NCI-H748 (cell line): ENCODE data around the gene IDH3A.

Source experiments
- DNase-seq: peaks from one replicate; lab custom pipeline; 2025; ENCODE audit not compliant: unreplicated experiment; lab: John Stamatoyannopoulos, UW

Gene IDH3A

DNA sequence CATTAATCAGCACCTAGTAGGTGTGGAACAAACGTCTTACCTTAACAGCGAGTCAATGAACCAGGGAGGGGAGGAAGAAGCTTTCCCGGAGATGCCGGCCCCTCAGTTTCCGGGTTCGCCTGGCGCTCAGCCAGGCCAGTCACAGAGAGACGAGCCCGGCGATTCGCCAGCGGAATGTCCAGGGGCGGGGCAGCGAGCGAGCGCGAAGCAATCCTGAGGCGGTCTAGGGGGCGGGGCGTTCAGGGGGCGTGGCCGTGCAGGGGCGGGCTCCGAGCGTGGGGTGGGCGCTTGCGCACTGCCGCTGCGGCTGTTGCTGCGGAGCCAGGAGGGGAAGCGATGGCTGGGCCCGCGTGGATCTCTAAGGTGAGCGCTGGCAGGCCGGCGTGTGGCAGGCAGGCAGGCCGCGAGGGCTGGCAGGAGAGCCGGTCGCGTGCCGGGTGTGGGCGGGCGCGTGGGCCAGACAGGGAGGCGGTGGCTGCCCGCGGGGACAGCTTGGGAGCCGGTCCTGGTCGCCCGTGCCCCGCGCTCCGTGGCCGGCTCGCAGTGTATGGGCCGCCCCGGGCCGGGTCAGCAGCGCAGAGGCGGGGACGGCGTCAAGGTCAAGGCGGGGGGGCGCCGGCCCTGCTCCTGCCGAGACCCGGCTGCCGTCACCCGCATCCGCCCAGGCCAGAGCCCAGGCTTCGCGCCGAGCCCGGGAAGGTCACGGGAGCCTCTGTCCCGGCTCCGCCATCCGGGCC lies at the start of gene IDH3A:
TSS of gene IDH3A (plus strand) at position 295 of the 737 bp plus-strand sequence. CDS start at position 337, 42 bp downstream.
- peak; percentile 95 for DNase-seq

DNA sequence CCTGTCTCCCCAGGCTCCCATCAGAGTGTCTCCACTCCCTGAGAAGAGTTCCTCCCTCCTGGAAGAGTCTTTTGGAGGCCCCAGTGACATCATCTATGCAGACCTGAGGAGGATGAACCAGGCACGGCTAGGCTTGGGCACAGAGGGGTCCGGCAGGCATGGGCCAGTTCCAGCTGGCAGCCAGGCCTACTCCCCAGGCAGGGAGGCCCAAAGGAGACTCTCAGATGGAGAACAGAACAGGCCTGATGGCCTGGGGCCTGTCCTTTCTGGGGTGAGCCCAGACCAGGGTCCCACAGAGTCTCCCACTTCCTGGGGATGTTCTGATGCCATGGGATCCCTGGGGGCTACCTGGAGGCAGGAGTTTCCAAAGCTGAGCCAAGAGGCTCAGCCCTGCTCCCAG lies 48.3 kb upstream of the IDH3A start:
- no peak for DNase-seq

DNA sequence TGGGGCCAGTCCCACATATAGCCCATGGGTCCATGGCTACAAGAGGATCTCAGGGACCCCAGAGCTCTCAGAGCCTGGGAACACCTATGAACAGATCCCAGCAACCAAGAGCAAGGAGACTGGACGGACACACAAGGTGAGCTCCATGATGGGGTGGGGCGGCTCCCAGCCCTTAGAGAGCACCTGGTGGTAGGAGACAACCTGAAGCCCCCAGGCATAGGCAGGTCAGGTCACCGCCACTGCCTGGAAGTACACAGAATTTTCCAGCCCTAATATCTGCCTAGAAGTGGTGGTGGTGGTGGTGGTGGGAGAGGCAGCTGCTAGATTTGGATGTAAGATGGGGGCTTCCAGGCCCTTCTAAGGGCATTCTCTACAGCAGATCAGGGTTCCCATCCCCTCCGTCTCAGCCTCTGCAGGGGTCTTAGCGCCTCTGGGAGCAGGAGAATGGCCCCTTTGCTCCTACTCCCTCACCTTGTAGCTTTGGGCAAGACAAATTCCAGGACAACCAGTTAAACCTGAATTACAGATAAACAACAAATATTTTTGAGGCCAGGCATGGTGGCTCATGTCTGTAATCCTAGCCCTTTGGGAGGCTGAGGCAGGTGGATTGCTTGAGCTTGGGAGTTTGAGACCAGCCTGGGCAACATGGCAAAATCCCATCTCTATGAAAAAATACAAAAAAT lies 47.6 kb upstream of the IDH3A start:
- no peak for DNase-seq

DNA sequence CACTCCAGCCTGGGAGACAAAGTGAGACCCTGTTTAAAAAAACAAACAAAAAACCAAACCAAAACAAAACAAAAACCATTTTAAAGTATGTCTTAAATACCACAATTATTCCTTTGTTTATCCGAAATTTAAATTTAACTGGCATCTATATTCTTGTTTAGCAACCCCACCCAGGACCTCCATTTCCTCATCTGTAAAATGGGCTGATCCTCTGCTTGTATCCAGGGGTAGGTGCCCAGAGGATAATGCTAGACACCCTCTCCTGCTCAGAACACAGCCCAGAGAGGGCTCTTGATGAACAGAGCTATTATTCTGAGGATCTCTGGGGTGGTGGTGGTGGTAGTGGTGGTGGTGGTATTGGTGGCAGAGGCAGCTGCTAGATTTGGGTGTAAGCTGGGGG lies 47.0 kb upstream of the IDH3A start:
- DNase-seq = no peak

DNA sequence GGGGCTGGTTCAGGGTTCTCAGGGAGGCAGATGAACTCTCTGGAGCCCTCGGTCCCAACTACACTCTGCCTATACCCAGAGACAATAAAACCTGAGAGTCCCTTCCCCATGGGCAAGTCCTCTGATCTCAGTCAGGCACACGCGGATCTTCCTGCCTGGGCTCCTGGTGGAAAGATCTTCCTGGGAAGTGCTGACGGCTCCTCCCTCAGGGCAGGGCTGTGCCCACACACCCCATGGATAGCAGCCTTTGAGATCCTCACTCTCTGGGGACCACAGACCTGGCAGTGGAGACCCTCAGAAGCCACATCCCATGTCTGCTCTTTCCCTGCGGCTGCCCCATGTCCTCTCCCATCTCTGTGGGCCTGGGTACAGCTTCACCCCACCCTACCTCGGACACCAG lies 46.4 kb upstream of the IDH3A start:
- no peak for DNase-seq

DNA sequence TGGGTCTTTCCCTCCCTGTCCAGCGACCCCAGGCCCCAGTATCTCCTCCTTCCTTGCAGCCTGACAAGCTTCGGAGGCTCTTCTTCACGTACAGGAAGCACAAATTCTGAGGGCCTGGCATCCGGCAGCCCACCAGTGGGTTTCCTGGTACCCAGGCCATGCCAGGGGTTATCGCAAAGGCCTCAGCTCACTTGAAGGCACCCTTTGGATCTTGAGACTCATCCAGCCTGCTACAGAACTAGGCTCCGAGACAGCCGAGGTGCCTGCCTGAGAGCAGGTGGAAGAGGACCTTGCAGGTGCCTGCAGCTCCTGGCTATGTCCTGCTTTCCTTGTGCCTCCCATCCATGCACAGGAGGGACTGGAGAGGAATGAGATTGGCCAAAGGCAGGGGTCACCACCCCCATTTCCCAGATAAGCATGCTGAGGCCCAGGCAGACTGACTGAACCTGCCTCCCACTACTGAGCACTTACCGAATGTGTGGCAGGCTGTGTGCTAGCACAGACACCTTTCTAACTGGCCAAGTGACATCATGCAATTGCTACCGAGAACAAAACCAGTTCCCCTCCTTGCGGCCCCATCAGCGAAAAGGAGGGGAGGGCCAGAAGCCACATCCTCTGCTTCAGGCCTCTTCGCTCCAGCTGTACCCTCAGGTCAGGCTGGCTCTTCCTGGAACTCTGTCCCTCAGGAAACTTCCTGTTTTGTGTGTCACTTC lies 45.6 kb upstream of the IDH3A start:
- DNase-seq = no peak

DNA sequence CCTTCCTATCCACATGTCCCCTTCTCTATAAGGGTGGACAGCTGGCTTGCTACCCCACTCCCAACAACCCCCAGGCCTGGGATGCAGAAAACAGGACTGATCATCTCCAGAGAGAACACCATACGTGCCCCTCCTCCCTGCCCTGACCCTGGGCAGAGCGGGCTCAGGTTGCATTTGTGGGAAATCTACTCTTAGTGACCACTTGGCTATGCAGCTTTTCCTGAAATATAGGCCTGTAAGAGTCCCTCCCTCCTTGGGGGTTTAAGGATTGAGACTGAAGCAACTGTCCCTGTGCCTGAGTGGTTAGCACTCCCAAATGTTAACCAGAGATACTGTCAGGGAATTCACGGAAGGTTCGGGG lies 45.1 kb upstream of the IDH3A start:
- DNase-seq = no peak

DNA sequence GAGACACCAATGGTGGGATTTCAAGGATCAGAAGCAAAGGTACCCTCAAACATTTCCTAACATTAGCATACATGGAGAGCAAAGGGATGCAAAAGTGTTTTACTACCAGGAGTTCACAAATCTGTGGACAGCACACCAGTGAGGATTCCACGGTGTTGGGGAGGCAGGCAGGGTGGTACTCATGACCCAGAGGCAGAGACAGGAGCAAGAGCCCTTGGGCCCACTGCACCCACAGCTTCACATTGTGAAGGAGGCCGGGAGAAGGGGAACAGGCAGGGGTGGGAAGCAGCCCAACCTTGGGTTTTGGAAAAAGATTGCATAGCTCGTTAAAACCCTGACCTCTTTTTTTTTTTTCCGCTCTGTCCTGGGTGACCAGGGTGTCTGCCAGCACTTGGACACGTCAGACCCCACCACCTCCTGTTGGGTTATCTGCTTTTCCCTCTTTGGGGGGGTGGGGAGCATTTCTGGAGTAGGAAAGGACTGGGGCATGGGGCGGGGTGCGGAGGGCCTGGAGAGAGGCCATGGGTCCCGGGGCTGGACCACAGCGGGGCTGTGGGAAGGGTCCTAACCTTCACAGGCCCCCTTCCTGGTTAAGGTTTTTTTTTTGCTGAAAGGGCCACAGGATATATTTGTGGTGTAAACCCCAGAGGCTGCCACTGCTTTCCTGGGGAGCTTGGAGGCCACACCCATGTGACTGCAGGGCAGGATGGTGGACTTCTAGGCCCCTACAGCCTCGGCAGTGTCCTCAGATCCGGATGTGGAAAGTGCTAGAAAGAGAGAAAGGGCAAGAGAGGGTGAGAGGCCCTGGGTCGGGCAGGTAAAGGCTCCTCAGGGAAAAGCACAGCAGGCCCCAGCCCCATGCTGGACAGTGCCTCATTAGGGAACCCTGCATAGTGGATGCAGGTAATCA lies 44.3 kb upstream of the IDH3A start:
- DNase-seq = no peak

DNA sequence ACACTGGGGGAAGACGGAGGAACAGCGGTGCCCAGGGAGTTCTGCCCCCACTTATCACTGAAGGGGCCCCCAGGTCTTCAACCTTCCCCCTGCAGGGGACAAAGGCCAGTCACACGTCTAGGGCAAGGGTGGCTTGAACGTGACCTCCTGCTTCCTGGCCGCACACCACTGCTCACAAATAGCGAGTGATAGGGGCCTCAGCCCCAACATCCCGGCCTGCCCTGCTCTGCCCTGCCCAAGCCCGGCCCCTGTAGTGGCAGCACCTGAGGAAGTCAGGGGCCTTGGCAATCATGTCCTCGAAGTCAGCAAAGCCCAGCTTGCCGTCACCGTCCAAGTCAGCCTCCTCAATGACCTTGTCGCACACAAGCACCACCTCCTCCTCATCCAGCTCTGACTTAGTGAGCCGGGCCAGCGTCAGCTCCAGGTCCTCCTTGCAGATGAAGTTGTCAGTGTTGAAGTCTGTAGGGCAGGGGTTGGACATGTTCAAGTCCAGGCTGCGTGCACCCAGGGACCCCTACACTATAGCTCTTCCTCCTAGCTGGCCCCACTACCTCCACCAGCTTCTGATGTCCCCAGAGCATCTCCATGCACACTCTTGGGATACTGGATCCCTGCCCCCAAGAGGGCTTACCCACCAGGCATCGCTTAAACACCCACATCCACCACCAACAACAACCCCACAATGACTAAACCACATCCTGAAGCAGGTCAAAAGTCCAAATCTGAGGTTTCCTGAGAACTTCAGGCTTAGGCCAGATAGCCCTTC lies 43.5 kb upstream of the IDH3A start:
- DNase-seq = no peak

DNA sequence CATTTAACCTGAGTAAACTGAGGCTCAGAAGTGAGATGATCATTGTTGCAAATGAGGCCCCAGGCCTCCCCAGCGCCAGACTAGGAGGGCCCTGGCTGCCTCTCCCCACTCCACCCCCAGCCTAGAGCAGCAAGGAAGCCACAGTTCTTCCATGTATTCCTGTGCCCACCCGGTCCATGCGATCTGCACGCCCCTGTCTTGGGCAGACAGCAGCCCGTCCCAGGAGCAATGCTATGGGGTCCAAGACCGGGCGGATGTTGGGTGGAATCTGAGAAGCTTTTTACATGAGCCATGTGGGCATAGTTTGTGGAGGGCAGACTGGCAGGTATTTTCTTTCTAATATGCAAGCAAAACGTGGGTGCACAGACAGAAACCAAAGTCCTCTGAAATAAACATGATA lies 41.7 kb upstream of the IDH3A start:
- no peak for DNase-seq

DNA sequence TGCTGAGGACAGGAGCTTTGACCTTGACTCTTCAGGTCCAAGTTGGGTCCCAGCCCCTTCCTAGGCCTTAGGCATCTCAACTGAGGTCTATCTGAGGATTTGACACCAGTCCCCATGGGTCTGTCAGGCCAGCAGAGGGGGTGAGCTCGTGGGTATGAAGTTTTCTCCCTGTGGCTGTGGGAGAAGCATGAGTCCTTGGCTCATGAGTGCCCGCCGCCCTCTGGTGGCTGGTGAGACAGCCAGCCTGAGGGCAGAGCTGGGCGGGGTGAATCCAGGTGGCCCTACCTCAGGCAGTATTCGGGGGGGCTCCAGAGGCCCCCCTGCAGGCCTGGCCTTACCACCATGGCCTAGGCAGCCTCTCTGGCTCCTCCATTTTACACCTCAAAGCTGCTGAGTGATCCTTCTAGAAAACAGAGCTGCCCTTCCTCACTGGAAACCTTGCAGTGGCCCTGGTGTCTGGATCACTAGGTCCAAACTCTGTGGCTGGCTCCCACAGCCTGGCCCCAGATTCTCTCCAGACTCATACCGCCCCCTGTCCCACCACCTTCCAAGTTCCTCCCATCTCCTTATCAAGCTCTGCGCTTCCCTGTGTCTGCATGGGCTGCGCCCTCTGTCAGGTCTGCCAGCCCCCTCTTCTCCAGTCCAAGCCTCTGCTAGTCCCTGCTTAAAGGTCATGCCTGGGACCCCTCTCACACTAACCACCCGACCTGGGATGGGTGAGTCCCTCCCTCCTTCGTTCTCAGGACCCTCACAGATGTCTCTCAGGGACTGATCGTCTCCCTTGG lies 40.7 kb upstream of the IDH3A start:
- peak; percentile 66 for DNase-seq

DNA sequence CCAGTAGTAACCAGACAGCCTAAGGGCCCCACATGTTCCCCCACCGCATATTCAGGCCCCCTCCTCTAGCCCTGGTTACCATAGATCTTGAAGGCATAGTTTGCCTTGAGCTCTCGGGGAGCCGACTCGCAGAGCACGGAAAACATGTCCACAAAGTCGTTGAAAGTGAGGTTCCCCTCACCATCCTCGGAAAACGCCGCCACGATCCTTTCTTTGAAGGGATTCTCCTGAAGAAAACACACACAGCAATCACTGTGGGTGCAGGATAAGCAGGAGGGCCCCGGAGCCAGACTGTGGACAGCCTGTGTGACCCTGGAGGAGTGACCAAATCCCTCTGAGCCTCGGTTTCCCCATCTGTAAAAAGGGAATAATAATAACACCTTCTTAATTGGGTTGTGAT lies 40.0 kb upstream of the IDH3A start:
- DNase-seq = no peak

DNA sequence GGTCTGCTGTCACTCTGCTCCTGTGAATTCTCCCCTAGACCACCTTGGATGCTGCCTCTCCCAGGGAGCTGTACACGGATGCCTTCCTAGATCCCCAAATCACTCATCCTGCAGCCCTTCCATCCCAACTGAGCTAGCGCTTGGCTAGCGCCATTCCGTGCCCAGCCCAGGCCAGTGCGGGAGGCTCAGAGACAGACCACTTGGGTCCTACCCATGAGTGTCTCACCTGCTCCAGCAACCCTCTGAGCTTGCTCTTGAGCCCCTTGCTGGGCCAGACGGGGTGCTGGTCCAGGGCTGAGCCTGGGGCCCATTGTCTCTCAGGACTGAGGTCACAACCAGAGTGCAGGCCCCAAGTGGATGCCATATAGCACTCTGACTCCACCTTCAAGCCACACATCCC lies 39.1 kb upstream of the IDH3A start:
- DNase-seq = no peak

DNA sequence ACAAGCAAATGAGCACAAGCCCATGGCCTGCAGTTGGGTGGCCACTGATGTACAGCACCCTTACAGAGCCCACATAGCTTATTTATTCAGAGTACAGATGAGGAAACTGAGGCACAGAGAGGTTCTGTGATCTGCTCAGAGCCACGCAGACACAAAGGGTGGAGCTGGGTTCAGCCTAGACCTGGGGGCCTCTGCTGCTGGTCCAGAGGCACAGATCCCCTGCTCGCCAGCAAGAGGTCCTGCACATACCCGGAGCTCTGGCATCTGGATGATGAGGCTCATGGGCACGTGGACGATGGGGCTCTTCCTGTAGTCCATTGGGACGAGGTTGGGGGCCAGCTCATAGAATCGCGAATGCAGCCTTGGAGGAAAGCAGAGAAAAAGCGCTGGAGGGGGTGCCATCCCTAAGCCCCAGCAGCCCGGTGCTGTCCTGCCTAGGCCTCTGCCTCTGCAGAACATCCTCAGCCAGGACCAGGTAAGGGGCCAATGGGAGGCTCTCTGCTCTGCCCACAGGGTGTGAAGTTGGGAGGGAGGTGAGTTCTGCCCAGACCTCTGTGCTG lies 38.2 kb upstream of the IDH3A start:
- DNase-seq = no peak

DNA sequence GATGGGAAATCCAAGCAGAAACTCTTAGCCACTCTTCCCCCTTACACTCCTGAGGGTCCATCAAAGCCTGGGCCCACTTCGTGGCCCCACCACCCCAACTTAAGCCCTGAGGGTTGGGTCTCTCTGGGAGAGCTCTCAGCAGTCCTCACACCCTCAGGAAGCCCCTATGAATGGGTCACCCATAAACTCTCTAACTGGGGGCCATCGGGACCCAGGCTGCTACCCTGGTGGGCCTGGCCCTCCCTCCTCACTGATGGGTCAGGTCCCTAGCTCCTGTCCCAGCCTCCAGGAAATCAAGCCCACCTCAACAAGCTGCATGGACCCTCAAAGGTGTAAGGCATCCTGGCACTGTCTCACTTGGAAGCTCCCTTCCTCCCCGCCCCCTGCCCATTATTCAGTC lies 37.4 kb upstream of the IDH3A start:
- DNase-seq = no peak

DNA sequence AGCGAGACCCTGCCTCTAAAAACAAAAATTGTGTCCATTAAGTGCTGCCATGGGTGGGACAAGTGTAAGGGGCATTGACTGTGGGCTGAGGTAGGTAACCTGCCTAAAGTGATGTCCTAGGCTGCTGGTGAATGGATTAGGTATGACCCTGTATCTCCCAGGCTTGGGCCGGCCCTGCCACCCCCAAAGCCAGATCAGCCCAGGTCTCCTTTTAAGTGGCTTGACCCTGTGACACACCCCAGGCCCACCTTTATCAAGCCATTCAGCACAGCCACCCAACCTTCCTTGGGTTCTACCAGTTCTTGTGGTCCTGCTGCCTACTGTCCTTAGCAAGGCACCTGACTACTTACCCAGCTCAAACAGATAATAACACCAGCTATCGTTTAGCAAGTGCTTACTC lies 36.6 kb upstream of the IDH3A start:
- DNase-seq = no peak

DNA sequence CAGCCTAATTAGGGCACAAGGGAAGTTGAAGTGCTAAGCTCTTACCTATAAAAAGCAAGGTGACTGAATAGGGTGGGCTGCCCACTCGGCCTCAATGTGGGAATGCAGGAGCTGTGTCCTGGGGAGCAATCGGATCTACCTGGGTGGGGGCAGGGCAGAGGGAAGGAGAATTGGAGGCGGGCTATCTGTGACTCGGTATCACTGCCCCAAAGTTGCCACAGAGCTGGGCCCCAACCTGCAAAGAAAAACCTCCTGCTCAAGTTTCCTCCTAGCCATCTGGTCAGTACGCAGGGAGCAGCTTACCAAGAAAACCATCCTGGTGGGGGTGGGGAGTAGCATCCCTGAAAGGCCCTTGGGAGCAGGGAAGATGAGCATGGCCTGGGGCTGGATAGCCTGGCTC lies 28.6 kb upstream of the IDH3A start:
- DNase-seq = no peak

DNA sequence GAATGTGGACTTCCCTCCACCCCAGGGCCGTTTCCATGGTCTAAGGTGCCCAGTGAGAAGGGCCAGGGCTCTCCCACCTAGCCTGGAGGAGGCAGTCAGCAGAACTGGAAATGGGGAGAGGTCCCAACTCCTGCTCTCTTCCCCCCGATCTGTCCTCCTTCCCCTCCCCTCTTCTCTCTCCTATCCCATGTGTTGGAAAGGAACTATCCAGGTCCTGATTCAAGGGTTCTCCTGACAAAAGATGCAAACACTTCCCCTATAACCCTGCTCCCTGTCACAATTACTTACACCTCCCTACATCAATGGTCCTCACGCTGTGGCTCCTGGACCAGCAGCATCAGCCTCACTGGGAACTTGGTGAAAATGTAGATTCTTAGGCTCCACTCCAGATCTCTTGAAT lies 23.9 kb upstream of the IDH3A start:
- DNase-seq = no peak

DNA sequence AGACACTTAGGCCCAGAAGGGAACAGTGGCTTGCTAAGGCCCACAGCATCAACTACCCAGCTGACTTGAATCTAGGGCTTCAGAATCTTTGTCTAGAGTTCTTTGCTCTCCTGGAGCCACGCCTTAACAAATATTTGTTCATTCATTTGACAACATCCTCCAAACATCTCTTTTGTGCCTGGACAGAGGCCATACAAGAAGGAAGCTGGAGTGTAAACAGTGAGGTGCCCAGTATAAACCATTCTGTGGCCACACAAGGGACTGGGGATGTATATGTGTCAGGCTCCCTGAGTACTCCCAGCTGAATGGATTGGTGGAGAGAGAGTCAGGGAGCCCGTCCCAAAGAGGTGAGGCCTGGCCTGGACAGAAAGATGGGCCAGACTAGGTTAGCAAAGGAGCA lies 21.3 kb upstream of the IDH3A start:
- peak; percentile 38 for DNase-seq
